ENCODE data around the gene ERP27.

The ERP27 gene

GRCh38 chr12:14928931-14929330, 9.4 kb downstream of the ERP27 start:
- TF ChIP-seq CTCF (IDR thresholded peaks at IDR 0.05; ENCODE audit: extremely low read depth, insufficient read depth, missing control alignments) = no peak
- in situ Hi-C loops (cut with MboI; ENCODE audit: low pct_unique_long_range_greater_than_20kb, low sequenced_read_pairs, unreplicated experiment) = no loop called here
- no peak for DNase-seq (ENCODE audit: low spot score)

GRCh38 chr12:14927267-14927666, 11.1 kb downstream of the ERP27 start:
- no peak for TF ChIP-seq CTCF (IDR thresholded peaks at IDR 0.05; ENCODE audit: extremely low read depth, insufficient read depth, missing control alignments)
- in situ Hi-C loops (cut with MboI; ENCODE audit: low pct_unique_long_range_greater_than_20kb, low sequenced_read_pairs, unreplicated experiment) = no loop called here

GRCh38 chr12:14924541-14924940, 13.8 kb downstream of the ERP27 start:
- DNase-seq (ENCODE audit: low spot score) = no peak
- in situ Hi-C loops (cut with MboI; ENCODE audit: low pct_unique_long_range_greater_than_20kb, low sequenced_read_pairs, unreplicated experiment) = no loop called here
- no peak for TF ChIP-seq CTCF (IDR thresholded peaks at IDR 0.05; ENCODE audit: extremely low read depth, insufficient read depth, missing control alignments)

More at GRCh38 chr12:14927267-14927666, 11.1 kb downstream of the ERP27 start:
- DNase-seq (ENCODE audit: low spot score) = no peak

- in situ Hi-C loops (cut with MboI; ENCODE audit: low pct_unique_long_range_greater_than_20kb, low sequenced_read_pairs, unreplicated experiment) = no loop called here
- TF ChIP-seq CTCF (IDR thresholded peaks at IDR 0.05; ENCODE audit: extremely low read depth, insufficient read depth, missing control alignments) = no peak
- DNase-seq (ENCODE audit: low spot score) = no peak
Measured at GRCh38 chr12:14923944-14924343, 14.4 kb downstream of the ERP27 start.

- TF ChIP-seq CTCF (IDR thresholded peaks at IDR 0.05; ENCODE audit: extremely low read depth, insufficient read depth, missing control alignments) = no peak
- in situ Hi-C loops (cut with MboI; ENCODE audit: low pct_unique_long_range_greater_than_20kb, low sequenced_read_pairs, unreplicated experiment) = no loop called here
Measured at GRCh38 chr12:14921218-14921617, 17.1 kb downstream of the ERP27 start.

GRCh38 chr12:14920475-14921126, 17.7 kb downstream of the ERP27 start:
- DNase-seq (ENCODE audit: low spot score) = no peak
- no peak for TF ChIP-seq CTCF (IDR thresholded peaks at IDR 0.05; ENCODE audit: extremely low read depth, insufficient read depth, missing control alignments)
- in situ Hi-C loops (cut with MboI; ENCODE audit: low pct_unique_long_range_greater_than_20kb, low sequenced_read_pairs, unreplicated experiment) = no loop called here

More at GRCh38 chr12:14921218-14921617, 17.1 kb downstream of the ERP27 start:
- no peak for DNase-seq (ENCODE audit: low spot score)
